H1 (cell line): ENCODE measurements around the gene EPG5. TPM values are rescaled to one million over a fixed set of nuclear protein-coding genes. Genes with fewer than 3 reads are reported as not detected.

ENCODE experiments used
- ASH2L ChIP-seq: fragments of 200-600, 300-600 bp; sonication (generic); IDR thresholded peaks from one replicate; pipeline ENCODE4 v1.7.1; 2017; ENCODE audit warnings: low read length
- CBX5 ChIP-seq: fragments of 300-800, 300-1000 bp; sonication (generic); IDR thresholded peaks from 2 replicates; pipeline ENCODE4 v1.7.1; 2016; ENCODE audit warnings: antibody characterized with exemption, low read length, low read depth
- CTBP2 ChIP-seq: IDR thresholded peaks from 2 replicates; pipeline ENCODE4 v1.7.0; 2011; ENCODE audit warnings: borderline replicate concordance, mild to moderate bottlenecking, moderate library complexity, mixed read lengths, low read length; ENCODE audit not compliant: insufficient read depth, insufficient read length
- KDM1A ChIP-seq: fragments of 200-600, 300-600 bp; sonication (generic); IDR thresholded peaks from 2 replicates; pipeline ENCODE4 v1.7.1; 2016; ENCODE audit warnings: mild to moderate bottlenecking, low read length, borderline replicate concordance
- NRF1 ChIP-seq: IDR thresholded peaks from 2 replicates; pipeline ENCODE4 v1.6.1; 2011; ENCODE audit warnings: mild to moderate bottlenecking, low read depth, low read length, improper control_type of control experiment
- SP1 ChIP-seq: IDR thresholded peaks from 2 replicates; pipeline ENCODE4 v1.6.1; 2011; ENCODE audit warnings: low read depth, low read length
- SRF ChIP-seq: IDR thresholded peaks from 2 replicates; pipeline ENCODE4 v1.6.1; 2011; ENCODE audit warnings: mild to moderate bottlenecking, low read depth, low read length, moderate library complexity
- TBP ChIP-seq: IDR thresholded peaks from 2 replicates; pipeline ENCODE4 v1.6.1; 2011; ENCODE audit warnings: low read depth, low read length, improper control_type of control experiment
- polyA plus RNA-seq, 7 experiments: library from polyadenylated mRNA; depleted of rRNA in 3 of 7; stranded (reverse) in 5 of 7; unstranded in 2 of 7; fragments of >200 nt in 5 of 7; fragments of 200-250 nt in 2 of 7; gene quantifications; 1 replicate in 5 of 7; 2 replicates in 1 of 7; 4 replicates in 1 of 7; pipeline versions ENCODE4 v1.2.1 to v1.2.3, GENCODE V29; 2011 to 2013; ENCODE audit warnings: missing spikeins in 2 of 7, mixed read lengths in 2 of 7
- total RNA-seq: library from RNA; stranded (reverse); fragmentation: NEBNext Ultra II Directional; extraction: Animal tissue kit (Norgen Biotek cat#: 25700); gene quantifications from 2 replicates; pipeline ENCODE4 v1.2.1, GENCODE V29; 2021
- TF ChIP-seq, protein P1 (sequence below): fragments of 300-600 bp; sonication (generic); IDR thresholded peaks from 2 replicates; pipeline ENCODE4 v1.7.1; 2012; ENCODE audit warnings: low read length, moderate library complexity, mild to moderate bottlenecking, inconsistent platforms; ENCODE audit not compliant: insufficient replicate concordance
- TF ChIP-seq, protein P2 (sequence below), 3 experiments: IDR thresholded peaks; 1 replicate in 2 of 3; 2 replicates in 1 of 3; pipeline versions ENCODE4 v1.5.1 to v1.6.1; 2011; ENCODE audit warnings: low read length in 3 of 3, mild to moderate bottlenecking in 3 of 3, inconsistent platforms in 2 of 3, low read depth in 1 of 3, moderate library complexity in 1 of 3; ENCODE audit not compliant: insufficient read depth in 1 of 3; ENCODE audit errors: control extremely low read depth in 1 of 3

EPG5 gene
- total and polyA plus RNA-seq, 2 of the 8 experiments (the other 6 are each of a cell fraction or from before 2014, with no cell fraction given): 14.1 to 18.3 TPM

DNA sequence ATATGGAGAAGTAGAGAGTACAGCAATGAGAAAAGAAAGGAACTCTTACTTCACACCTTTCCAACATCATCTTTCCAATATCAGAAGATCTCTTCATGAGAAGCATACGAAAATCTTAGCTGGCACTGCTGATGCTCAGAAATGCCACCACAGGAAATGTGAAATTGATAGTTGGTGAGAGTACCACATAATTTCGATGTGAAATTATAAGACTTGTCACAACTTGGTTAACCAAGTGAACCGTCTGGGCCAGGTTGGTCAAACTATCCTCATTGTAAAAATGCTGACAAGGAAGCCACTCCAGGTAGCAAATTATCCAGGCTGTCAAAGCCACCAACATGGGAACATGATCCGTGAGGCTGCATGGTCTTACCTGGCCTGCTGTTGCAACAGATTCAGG lies 66.5 kb downstream of the EPG5 start (continued):
- TF ChIP-seq, protein P1, sequence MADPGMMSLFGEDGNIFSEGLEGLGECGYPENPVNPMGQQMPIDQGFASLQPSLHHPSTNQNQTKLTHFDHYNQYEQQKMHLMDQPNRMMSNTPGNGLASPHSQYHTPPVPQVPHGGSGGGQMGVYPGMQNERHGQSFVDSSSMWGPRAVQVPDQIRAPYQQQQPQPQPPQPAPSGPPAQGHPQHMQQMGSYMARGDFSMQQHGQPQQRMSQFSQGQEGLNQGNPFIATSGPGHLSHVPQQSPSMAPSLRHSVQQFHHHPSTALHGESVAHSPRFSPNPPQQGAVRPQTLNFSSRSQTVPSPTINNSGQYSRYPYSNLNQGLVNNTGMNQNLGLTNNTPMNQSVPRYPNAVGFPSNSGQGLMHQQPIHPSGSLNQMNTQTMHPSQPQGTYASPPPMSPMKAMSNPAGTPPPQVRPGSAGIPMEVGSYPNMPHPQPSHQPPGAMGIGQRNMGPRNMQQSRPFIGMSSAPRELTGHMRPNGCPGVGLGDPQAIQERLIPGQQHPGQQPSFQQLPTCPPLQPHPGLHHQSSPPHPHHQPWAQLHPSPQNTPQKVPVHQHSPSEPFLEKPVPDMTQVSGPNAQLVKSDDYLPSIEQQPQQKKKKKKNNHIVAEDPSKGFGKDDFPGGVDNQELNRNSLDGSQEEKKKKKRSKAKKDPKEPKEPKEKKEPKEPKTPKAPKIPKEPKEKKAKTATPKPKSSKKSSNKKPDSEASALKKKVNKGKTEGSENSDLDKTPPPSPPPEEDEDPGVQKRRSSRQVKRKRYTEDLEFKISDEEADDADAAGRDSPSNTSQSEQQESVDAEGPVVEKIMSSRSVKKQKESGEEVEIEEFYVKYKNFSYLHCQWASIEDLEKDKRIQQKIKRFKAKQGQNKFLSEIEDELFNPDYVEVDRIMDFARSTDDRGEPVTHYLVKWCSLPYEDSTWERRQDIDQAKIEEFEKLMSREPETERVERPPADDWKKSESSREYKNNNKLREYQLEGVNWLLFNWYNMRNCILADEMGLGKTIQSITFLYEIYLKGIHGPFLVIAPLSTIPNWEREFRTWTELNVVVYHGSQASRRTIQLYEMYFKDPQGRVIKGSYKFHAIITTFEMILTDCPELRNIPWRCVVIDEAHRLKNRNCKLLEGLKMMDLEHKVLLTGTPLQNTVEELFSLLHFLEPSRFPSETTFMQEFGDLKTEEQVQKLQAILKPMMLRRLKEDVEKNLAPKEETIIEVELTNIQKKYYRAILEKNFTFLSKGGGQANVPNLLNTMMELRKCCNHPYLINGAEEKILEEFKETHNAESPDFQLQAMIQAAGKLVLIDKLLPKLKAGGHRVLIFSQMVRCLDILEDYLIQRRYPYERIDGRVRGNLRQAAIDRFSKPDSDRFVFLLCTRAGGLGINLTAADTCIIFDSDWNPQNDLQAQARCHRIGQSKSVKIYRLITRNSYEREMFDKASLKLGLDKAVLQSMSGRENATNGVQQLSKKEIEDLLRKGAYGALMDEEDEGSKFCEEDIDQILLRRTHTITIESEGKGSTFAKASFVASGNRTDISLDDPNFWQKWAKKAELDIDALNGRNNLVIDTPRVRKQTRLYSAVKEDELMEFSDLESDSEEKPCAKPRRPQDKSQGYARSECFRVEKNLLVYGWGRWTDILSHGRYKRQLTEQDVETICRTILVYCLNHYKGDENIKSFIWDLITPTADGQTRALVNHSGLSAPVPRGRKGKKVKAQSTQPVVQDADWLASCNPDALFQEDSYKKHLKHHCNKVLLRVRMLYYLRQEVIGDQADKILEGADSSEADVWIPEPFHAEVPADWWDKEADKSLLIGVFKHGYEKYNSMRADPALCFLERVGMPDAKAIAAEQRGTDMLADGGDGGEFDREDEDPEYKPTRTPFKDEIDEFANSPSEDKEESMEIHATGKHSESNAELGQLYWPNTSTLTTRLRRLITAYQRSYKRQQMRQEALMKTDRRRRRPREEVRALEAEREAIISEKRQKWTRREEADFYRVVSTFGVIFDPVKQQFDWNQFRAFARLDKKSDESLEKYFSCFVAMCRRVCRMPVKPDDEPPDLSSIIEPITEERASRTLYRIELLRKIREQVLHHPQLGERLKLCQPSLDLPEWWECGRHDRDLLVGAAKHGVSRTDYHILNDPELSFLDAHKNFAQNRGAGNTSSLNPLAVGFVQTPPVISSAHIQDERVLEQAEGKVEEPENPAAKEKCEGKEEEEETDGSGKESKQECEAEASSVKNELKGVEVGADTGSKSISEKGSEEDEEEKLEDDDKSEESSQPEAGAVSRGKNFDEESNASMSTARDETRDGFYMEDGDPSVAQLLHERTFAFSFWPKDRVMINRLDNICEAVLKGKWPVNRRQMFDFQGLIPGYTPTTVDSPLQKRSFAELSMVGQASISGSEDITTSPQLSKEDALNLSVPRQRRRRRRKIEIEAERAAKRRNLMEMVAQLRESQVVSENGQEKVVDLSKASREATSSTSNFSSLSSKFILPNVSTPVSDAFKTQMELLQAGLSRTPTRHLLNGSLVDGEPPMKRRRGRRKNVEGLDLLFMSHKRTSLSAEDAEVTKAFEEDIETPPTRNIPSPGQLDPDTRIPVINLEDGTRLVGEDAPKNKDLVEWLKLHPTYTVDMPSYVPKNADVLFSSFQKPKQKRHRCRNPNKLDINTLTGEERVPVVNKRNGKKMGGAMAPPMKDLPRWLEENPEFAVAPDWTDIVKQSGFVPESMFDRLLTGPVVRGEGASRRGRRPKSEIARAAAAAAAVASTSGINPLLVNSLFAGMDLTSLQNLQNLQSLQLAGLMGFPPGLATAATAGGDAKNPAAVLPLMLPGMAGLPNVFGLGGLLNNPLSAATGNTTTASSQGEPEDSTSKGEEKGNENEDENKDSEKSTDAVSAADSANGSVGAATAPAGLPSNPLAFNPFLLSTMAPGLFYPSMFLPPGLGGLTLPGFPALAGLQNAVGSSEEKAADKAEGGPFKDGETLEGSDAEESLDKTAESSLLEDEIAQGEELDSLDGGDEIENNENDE: no peak
- TF ChIP-seq NRF1: no peak
- no peak for TF ChIP-seq TBP
- no peak for TF ChIP-seq KDM1A
- TF ChIP-seq SP1: no peak
- TF ChIP-seq, protein P2, sequence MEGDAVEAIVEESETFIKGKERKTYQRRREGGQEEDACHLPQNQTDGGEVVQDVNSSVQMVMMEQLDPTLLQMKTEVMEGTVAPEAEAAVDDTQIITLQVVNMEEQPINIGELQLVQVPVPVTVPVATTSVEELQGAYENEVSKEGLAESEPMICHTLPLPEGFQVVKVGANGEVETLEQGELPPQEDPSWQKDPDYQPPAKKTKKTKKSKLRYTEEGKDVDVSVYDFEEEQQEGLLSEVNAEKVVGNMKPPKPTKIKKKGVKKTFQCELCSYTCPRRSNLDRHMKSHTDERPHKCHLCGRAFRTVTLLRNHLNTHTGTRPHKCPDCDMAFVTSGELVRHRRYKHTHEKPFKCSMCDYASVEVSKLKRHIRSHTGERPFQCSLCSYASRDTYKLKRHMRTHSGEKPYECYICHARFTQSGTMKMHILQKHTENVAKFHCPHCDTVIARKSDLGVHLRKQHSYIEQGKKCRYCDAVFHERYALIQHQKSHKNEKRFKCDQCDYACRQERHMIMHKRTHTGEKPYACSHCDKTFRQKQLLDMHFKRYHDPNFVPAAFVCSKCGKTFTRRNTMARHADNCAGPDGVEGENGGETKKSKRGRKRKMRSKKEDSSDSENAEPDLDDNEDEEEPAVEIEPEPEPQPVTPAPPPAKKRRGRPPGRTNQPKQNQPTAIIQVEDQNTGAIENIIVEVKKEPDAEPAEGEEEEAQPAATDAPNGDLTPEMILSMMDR (IDR thresholded peaks at IDR 0.05; ENCODE audit: control extremely low read depth in 1 of 3, insufficient read depth in 1 of 3, low read depth in 1 of 3, low read length in 3 of 3): no peak
- no peak for TF ChIP-seq SRF
- no peak for TF ChIP-seq CTBP2
- TF ChIP-seq ASH2L: no peak
- TF ChIP-seq CBX5: no peak
